HG02885 (cell line): Measurements from ENCODE around the gene ATP2C1.
"Not testable (repeated sequence)": the region's sequence is repeated elsewhere in the genome, so short reads cannot be mapped to it uniquely, and the experiment has no call there.

Source experiments
- ATAC-seq: cut with Tn5 transposase; IDR thresholded peaks from one replicate; pipeline ENCODE4 v1.9.1; 2021; ENCODE audit warnings: mild to moderate bottlenecking; ENCODE audit not compliant: unreplicated experiment, poor library complexity

Gene ATP2C1

GRCh38 chr3:130971208-130971607 is 77.3 kb downstream of the ATP2C1 start:
- no peak for ATAC-seq

- ATAC-seq = not testable (repeated sequence)
Observed at GRCh38 chr3:130972592-130972991, 78.7 kb downstream of the ATP2C1 start.

DNA sequence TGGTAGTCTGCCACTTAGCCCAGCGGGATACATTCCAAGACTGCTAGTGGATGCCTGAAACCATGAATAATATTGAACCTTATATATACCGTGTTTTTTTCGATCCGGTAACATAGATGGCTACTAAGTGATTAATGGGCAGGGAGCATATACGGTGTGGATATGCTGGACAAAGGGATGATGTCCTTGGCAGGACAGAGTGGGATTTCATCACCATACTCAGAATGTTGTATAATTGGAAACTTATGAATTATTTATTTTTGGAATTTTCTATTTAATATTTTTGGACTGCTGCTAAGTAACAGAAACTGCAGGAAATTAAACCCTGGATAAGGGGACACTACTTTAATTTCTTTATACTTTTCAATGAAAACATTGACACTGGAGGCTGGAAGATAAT is 79.5 kb downstream of the ATP2C1 start:
- no peak for ATAC-seq

GRCh38 chr3:130974201-130974600 is 80.3 kb downstream of the ATP2C1 start:
- no peak for ATAC-seq

DNA sequence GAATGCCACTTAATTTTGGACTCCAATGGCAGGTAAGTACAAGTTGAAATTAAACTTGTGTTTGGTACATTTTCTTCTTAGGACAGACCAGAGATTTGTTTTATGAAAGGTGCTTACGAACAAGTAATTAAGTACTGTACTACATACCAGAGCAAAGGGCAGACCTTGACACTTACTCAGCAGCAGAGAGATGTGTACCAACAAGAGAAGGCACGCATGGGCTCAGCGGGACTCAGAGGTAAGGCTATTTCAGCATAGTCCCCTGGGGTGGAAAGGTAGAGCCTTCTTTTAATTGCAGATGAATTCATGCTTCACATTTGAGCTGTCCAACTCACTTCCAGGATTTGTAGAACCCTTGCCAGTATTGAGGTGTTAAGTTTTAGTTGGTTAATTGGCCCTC is 81.4 kb downstream of the ATP2C1 start:
- no peak for ATAC-seq

- no peak for ATAC-seq
Observed at GRCh38 chr3:130976706-130977105, 82.8 kb downstream of the ATP2C1 start.

GRCh38 chr3:130979117-130979516 is 85.2 kb downstream of the ATP2C1 start:
- no peak for ATAC-seq

DNA sequence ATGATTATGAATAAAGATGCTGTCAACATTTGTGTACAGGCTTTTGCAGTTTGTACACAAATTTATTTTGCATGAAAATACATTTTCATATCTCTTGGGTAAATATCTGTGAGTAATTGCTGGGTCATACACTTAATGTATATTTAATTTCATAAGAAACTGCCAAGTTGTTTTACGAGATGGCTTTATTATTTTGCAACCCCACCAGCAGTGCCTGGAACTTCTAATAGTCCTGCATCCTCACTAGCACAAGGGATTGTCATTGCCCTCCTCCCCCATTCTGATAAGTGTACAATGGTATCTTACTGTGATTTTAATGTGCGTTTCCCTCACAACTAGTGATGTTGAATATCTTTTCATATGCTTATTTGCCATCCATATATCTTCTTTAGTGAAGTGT is 87.6 kb downstream of the ATP2C1 start:
- ATAC-seq = no peak

GRCh38 chr3:130990282-130990681 is 96.4 kb downstream of the ATP2C1 start:
- no peak for ATAC-seq

DNA sequence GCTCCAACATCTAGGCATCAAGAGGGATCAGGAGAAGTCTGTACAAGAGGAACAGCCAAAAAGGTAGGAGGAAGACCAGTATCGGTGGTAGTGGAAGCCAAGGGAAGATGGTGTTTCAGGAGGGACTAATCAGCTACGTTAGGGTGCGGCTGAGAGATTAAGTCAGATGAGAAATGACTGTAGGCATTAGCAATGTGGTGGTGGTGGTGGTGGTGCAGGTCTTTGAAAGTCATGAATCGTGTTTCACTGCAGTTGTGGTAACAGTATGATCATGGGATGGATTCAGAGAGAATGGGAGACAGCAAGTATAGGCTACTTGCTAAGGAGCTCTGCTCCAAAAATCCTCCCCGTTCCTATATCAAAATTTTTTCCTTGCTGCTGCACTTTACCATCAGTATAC is 97.2 kb downstream of the ATP2C1 start:
- no peak for ATAC-seq

DNA sequence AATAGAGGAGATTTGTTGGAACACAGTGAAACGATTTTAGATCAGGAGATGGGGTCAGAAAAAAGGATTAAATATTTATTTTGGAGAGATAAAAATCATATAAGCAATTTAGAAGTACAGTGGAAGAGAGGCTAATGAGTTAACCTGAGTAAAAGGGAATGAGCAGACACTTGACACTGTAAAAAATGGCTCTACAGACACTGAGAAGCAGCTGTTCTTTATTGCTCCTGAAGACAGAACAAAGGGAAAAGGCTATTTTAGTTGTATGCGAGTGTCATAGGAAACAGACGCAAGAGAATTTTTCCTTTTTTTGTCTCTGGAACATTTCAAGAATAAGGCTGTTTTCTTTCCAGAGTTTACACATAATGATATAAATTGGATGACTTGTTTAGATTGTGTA is 98.5 kb downstream of the ATP2C1 start:
- no peak for ATAC-seq

DNA sequence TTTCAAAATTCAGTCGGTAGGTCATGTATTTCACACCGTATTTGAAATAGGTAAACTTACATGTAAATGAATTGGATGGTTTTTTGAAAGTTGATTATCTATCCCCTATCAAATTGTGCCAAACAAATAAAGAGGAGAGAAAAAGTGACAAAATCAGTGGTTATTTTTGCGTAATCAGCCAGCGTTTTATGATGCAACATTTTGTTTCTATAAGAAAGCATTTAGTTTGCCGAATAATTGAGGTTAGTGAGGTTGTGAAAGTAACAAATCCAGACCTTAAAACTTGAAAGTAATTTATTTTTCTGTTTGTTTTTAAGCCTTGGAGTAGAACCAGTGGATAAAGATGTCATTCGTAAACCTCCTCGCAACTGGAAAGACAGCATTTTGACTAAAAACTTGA is 103.4 kb downstream of the ATP2C1 start:
- ATAC-seq = no peak

GRCh38 chr3:131001071-131001470 is 107.2 kb downstream of the ATP2C1 start:
- no peak for ATAC-seq

DNA sequence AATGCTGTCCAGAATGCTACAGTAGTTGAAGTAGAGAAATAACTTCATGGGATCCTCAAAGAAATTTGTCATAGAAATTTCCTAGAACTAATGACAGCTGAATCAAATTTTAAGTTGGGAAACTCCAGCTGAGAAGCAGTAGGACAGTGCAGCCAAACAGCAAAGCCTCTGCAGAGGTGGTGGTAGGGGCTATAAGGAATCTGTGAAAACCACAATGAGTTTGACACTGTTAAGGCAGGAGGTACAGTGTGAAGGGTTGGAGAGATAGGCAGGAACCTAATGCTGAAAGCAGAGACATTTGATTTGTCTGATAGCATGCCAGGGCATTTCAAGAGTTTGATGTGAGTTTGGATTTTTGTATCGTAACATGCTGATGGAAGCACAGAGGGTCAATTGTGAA is 110.7 kb downstream of the ATP2C1 start:
- ATAC-seq = no peak

GRCh38 chr3:131007256-131007655 is 113.4 kb downstream of the ATP2C1 start:
- no peak for ATAC-seq

DNA sequence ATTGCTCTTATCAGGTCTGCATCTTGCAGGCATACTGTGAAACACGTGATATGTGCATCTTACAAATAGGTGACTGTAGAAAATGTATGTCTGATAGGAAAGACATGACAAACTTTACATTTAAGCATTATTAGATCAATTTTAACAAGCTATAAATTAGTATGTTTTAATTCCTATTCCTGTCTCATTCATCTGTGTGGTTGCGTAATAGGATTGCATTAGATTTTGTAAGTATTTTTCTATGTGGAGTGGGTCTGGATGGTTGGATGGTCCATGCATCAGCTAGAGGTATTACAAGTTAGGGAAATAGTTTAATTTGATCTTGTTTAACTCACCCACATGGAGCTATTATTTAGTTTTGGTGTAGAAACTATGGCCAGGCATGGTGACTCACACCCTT is 113.9 kb downstream of the ATP2C1 start:
- no peak for ATAC-seq

GRCh38 chr3:131008326-131008725 is 114.4 kb downstream of the ATP2C1 start:
- no peak for ATAC-seq

GRCh38 chr3:131009698-131010097 is 115.8 kb downstream of the ATP2C1 start:
- ATAC-seq = no peak

- no peak for ATAC-seq
Observed at GRCh38 chr3:131018970-131019369, 125.1 kb downstream of the ATP2C1 start.

GRCh38 chr3:131020122-131020693 is 126.3 kb downstream of the ATP2C1 start:
- no peak for ATAC-seq

DNA sequence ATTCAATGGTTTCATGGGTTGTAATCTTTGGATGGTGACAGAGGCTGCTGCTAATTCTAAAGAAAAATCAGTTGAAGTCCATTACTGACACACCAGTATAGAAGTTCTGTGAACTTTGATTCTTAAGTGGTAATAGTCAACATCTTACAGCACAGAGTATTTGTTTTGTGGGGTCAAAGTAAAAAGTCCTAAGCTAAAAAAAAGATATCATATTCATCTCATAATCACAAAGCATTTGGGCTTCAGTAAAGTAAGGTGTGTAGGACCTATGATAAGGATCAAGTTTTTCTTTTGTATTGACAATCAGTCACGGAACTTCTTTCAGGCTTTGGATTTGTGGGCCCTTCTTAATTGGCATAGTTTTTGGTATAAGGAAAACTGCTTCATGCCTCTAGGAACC is 131.7 kb downstream of the ATP2C1 start:
- ATAC-seq = no peak

DNA sequence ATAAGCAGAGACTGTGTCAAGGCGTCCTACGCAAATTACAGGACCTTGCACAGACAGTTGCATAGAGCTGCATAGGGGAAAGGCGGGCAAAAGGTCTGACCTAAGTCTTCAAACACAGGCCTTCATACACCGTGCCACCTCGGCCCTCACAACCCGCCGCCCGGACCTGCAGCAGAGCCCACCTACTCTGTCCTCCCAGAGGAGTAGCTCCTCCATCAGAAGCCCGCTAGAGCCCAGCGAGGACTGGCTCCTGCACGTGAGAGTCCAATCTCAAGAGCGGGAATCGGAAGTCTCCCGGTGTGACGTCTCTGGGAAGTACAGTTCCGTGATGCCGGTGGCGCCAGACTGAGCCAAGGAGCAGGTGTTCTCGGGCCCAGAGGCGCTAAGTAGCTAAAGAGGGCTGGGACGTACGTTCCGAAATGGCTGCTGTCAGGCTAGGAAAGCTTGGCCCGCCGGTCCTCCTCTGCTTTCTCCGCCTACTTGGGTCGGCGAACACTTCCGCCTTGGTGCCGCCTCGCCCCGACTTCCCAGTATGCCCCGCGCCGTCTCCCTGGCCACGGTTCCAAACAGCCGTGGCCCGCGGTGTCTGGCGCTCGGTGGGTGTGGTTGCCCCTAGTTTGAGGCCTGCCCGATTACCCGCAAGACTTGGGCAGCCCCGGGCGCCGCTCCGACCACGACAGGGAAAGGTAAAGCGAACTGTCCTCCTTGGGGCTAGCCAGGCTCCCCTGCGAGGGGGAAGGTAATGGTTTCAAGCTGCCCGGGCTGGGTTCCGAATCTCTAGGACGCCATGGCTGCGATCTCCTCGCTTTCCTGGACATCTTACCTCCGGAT is 132.7 kb downstream of the ATP2C1 start, which contains the start of the genes ASTE1 and NEK11:
Gene ASTE1, minus strand, starts transcription at position 505 of the 831 bp plus-strand sequence. CDS start 1,519 bp downstream, outside the sequence.
Gene NEK11, plus strand, starts transcription at position 557 of the 831 bp plus-strand sequence. CDS start 2,832 bp downstream, outside the sequence.
- peak; percentile 99 for ATAC-seq
